ENCODE results near the gene MACROD2.

DNA sequence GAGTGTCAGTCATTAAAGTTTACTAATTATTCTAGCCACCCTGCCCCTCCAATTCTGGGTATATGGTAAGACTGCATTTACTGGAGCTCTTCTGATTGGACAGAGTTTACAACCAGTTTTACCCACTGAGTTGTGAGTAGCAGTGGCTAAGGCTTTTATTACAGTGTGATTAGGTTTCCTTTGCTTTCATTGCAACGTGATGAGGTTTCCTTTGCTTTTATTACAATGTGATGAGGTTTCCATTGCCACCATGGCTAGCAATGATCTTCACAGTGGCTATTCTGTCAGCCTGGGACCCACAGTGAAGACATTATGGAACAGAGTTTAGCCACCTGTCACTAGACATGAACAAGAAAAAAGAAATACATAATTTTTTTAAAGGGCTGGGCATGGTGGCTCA lies 1052.3 kb downstream of the MACROD2 start:
- no peak for TF ChIP-seq ZNF274 (IDR thresholded peaks at IDR 0.05; ENCODE audit: low read depth, low read length)
- TF ChIP-seq YY1 (IDR thresholded peaks at IDR 0.05; ENCODE audit: insufficient read depth, insufficient read length): no peak
- no peak for TF ChIP-seq SUZ12 (IDR thresholded peaks at IDR 0.05; ENCODE audit: extremely low read depth, insufficient read depth, insufficient read length)
